Measurements from ENCODE around the gene RPH3AL.

- no peak for TF ChIP-seq POLR2A (IDR thresholded peaks at IDR 0.05)
- no peak for TF ChIP-seq CTCF (IDR thresholded peaks at IDR 0.05)
- no peak for TF ChIP-seq EP300 (IDR thresholded peaks at IDR 0.05)
These were observed 174.8 kb downstream of the RPH3AL start for GRCh38 chr17:177762-178161.

Data from gastroesophageal sphincter (tissue), 3 donors.